GM12865 (cell line): Measurements from ENCODE around the gene RUFY4.

Experiments
- DNase-seq: peaks from one replicate; pipeline ENCODE4 v3.0.0; 2010; ENCODE audit warnings: low read depth
- H3K4me3 ChIP-seq: 2 replicates; pipeline ENCODE4 v1.5.1; 2011; ENCODE audit warnings: mild to moderate bottlenecking, low read depth, low read length, control low read depth
- CTCF ChIP-seq: IDR thresholded peaks from 2 replicates; pipeline ENCODE4 v1.5.1; 2011; ENCODE audit warnings: low read length, control low read depth, low read depth, inconsistent platforms; ENCODE audit not compliant: insufficient read depth; ENCODE audit errors: missing control alignments

RUFY4 gene

GRCh38 chr2:218022851-218023530 is 46.1 kb upstream of the RUFY4 start:
- no peak for TF ChIP-seq CTCF
- no peak overlapping the region for H3K4me3 ChIP-seq
- DNase-seq, result no peak

GRCh38 chr2:218023636-218024035 is 45.4 kb upstream of the RUFY4 start:
- H3K4me3 ChIP-seq, result no peak overlapping the region
- no peak for DNase-seq
- no peak for TF ChIP-seq CTCF

- TF ChIP-seq CTCF, result no peak
- DNase-seq, result no peak
- no peak overlapping the region for H3K4me3 ChIP-seq
These were observed 44.7 kb upstream of the RUFY4 start for GRCh38 chr2:218024336-218024735.

DNA sequence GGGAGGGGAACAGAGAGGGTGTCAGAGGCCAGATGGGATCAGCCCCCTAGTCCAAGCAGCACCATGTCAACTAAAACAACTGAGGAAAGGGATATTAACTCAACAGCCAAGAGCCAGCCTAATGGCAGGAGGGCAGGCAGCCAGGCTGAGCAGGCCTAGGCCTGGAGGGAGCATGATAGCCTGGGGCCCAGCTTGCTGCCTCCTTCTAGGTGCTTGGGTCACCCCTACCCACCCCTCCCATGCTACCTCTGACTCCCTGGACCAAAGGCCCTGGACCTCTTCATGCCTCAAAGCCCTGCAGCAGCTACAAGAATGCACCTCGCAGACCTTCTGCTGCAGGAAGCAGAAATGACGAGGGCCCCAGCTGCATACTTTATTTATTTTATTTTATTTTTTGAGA is 44.2 kb upstream of the RUFY4 start:
- TF ChIP-seq CTCF, result no peak
- no peak overlapping the region for H3K4me3 ChIP-seq

DNA sequence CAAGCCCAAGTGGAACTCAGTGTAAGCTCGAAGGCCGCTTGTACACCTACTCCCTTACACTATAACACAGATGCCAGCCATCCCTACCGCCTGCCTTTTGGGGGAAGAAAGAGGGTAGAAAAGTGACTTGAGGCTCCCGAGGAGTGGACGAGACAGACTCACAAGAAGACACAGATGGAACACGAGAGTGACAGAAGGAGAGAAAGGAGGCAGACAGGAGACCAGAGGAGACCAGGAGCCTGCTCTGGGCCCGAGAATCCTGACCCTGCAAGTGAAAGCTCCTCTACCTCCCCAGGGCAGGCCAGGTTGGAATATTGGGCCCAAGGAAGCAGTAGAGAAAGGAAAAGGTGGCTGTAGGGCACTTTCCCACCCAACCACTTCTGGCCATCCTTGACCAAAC is 42.8 kb upstream of the RUFY4 start:
- H3K4me3 ChIP-seq, result no peak overlapping the region
- TF ChIP-seq CTCF, result no peak
- no peak for DNase-seq

More for the DNA sequence above, 44.2 kb upstream of the RUFY4 start:
- no peak for DNase-seq

DNA sequence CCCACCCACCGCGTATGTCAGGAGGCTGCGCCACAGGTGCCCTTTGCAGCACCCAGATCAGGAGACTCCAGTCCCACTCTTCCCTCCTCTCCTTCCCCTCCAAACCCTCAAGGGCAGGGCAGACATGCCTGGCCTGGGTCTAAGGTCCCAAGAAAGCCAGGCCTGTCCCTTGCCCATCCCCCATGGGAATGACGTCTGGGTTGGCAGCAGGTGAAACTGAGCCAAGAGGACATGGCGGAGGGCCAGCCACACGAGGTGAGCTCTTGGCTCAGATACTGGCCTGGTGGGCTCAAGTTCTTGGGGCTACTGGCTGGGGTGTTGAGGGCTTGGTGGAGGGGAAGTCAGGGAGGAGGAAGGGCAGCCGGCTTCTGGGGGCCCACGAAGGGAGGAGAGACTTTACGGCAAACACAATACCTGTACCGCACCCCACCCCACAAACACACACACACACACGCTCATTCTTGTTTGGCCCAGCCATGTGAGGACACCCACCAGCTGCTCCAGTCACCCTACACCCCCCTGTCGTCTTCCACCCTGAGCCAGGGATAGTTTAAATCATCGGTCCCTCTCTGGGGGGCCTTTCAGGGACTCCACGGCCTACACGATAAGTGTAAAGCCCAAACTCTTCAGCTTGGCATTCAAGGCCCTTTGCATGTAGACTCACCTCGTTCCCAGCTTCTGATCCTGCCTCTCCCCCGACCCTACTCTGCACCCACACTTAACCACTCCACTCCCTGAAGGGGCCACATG is 42.2 kb upstream of the RUFY4 start:
- H3K4me3 ChIP-seq, result no peak overlapping the region
- DNase-seq, result no peak
- no peak for TF ChIP-seq CTCF
